NCI-H128 (cell line): Measurements from ENCODE around the gene EXD3.

ENCODE experiments used
- DNase-seq: peaks from one replicate; lab custom pipeline; 2025; ENCODE audit not compliant: unreplicated experiment; lab: John Stamatoyannopoulos, UW

Gene EXD3

GRCh38 chr9:137319739-137320551 is 103.0 kb downstream of the EXD3 start:
- no peak for DNase-seq

GRCh38 chr9:137319011-137319738 is 103.8 kb downstream of the EXD3 start:
- DNase-seq: no peak

GRCh38 chr9:137318602-137319001 is 104.4 kb downstream of the EXD3 start:
- DNase-seq: no peak

GRCh38 chr9:137317718-137318511 is 105.0 kb downstream of the EXD3 start:
- DNase-seq: no peak

GRCh38 chr9:137317021-137317717 is 105.8 kb downstream of the EXD3 start:
- no peak for DNase-seq

- DNase-seq: no peak
These were observed 106.7 kb downstream of the EXD3 start for GRCh38 chr9:137316012-137316981.

- DNase-seq: no peak
These were observed 107.4 kb downstream of the EXD3 start for GRCh38 chr9:137315581-137316011.

- no peak for DNase-seq
These were observed 108.1 kb downstream of the EXD3 start for GRCh38 chr9:137314561-137315560.

- DNase-seq: no peak
These were observed 108.9 kb downstream of the EXD3 start for GRCh38 chr9:137313956-137314560.

GRCh38 chr9:137313326-137313936 is 109.5 kb downstream of the EXD3 start:
- DNase-seq: no peak

GRCh38 chr9:137312852-137313325 is 110.1 kb downstream of the EXD3 start:
- no peak for DNase-seq

GRCh38 chr9:137311986-137312851 is 110.7 kb downstream of the EXD3 start:
- DNase-seq: no peak

- no peak for DNase-seq
These were observed 111.6 kb downstream of the EXD3 start for GRCh38 chr9:137311171-137311985.

- no peak for DNase-seq
These were observed 112.5 kb downstream of the EXD3 start for GRCh38 chr9:137310189-137311052.
